Measurements from ENCODE around the gene GALNT18.

DNA sequence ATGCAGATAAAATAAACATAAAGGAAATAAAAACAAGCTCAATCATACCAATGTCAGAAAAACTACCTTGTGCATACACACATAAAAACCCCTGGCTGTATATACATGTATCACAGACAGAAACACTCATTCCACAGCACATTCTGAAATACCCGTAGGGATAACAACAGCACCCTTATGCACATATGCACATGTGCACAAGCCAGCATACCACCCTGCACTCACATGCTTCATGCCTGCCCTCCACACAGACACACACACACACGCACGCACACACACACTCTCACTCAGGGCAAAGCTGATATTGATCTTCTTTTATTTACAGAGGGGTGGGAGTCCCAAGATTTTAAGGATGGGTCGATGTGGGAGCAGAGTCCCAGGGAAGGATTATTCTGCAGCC is 360.9 kb downstream of the GALNT18 start:
- no peak for TF ChIP-seq EZH2 (IDR thresholded peaks at IDR 0.05; ENCODE audit: low read length)
- TF ChIP-seq CTCF (optimal IDR thresholded peaks at IDR 0.05 in 1 of 3, IDR thresholded peaks at IDR 0.05 in 1 of 3, conservative IDR thresholded peaks at IDR 0.05 in 1 of 3; ENCODE audit: extremely low read depth in 1 of 3, insufficient read depth in 2 of 3, low read length in 3 of 3): no peak

Measured in keratinocyte (primary cell).